ENCODE data around the gene HS3ST5.
"Not testable (repeated sequence)": the region's sequence is repeated elsewhere in the genome, so short reads cannot be mapped to it uniquely, and the experiment has no call there.

Gene HS3ST5

GRCh38 chr6:114276783-114277182, 66.0 kb downstream of the HS3ST5 start:
- no peak for DNase-seq (ENCODE audit: low read depth in 2 of 2)

- no peak for DNase-seq (ENCODE audit: low read depth in 2 of 2)
Observed at GRCh38 chr6:114274836-114275235, 68.0 kb downstream of the HS3ST5 start.

- no peak for DNase-seq (ENCODE audit: low read depth in 2 of 2)
Observed at GRCh38 chr6:114272582-114272981, 70.2 kb downstream of the HS3ST5 start.

- DNase-seq (ENCODE audit: low read depth in 2 of 2): no peak
Observed at GRCh38 chr6:114271405-114271804, 71.4 kb downstream of the HS3ST5 start.

GRCh38 chr6:114267897-114268296, 74.9 kb downstream of the HS3ST5 start:
- DNase-seq (ENCODE audit: low read depth in 2 of 2): no peak

- no peak for DNase-seq (ENCODE audit: low read depth in 2 of 2)
Observed at GRCh38 chr6:114260810-114261209, 82.0 kb downstream of the HS3ST5 start.

GRCh38 chr6:114258376-114258775, 84.4 kb downstream of the HS3ST5 start:
- no peak for DNase-seq (ENCODE audit: low read depth in 2 of 2)

GRCh38 chr6:114253431-114253830, 89.4 kb downstream of the HS3ST5 start:
- no peak for DNase-seq (ENCODE audit: low read depth in 2 of 2)

GRCh38 chr6:114249522-114249921, 93.3 kb downstream of the HS3ST5 start:
- no peak for DNase-seq (ENCODE audit: low read depth in 2 of 2)

- DNase-seq (ENCODE audit: low read depth in 2 of 2): no peak
Observed at GRCh38 chr6:114247101-114247500, 95.7 kb downstream of the HS3ST5 start.

- no peak for DNase-seq (ENCODE audit: low read depth in 2 of 2)
Observed at GRCh38 chr6:114240796-114241195, 102.0 kb downstream of the HS3ST5 start.

- DNase-seq (ENCODE audit: low read depth in 2 of 2): no peak
Observed at GRCh38 chr6:114228675-114229074, 114.1 kb downstream of the HS3ST5 start.

GRCh38 chr6:114227944-114228468, 114.8 kb downstream of the HS3ST5 start:
- DNase-seq (ENCODE audit: low read depth in 2 of 2): no peak

GRCh38 chr6:114220241-114220640, 122.6 kb downstream of the HS3ST5 start:
- no peak for DNase-seq (ENCODE audit: low read depth in 2 of 2)

GRCh38 chr6:114218437-114219340, 124.1 kb downstream of the HS3ST5 start:
- no peak for DNase-seq (ENCODE audit: low read depth in 2 of 2)

GRCh38 chr6:114217996-114218395, 124.8 kb downstream of the HS3ST5 start:
- not testable (repeated sequence) for DNase-seq (ENCODE audit: low read depth in 2 of 2)

- DNase-seq (ENCODE audit: low read depth in 2 of 2): no peak
Observed at GRCh38 chr6:114216789-114217467, 125.9 kb downstream of the HS3ST5 start.

GRCh38 chr6:114210467-114210866, 132.4 kb downstream of the HS3ST5 start:
- no peak for DNase-seq (ENCODE audit: low read depth in 2 of 2)

- DNase-seq (ENCODE audit: low read depth in 2 of 2): no peak
Observed at GRCh38 chr6:114203460-114203859, 139.4 kb downstream of the HS3ST5 start.

- DNase-seq (ENCODE audit: low read depth in 2 of 2): no peak
Observed at GRCh38 chr6:114202389-114202788, 140.4 kb downstream of the HS3ST5 start.

GRCh38 chr6:114200891-114201290, 141.9 kb downstream of the HS3ST5 start:
- DNase-seq (ENCODE audit: low read depth in 2 of 2): no peak

- no peak for DNase-seq (ENCODE audit: low read depth in 2 of 2)
Observed at GRCh38 chr6:114195631-114196403, 147.0 kb downstream of the HS3ST5 start.
